HCT116 (cell line): ENCODE data around the gene LGALS7. TPM values are rescaled to one million over a fixed set of nuclear protein-coding genes. Genes with fewer than 3 reads are reported as not detected.

Experiments
- ATAC-seq: fragments of 200-7000 bp; cut with Tn5 transposase; 2 replicates; pipeline ENCODE4 v1.9.1; 2020; ENCODE audit warnings: mild to moderate bottlenecking, moderate library complexity
- BruUV-seq: library from RNA; stranded (reverse); fragments of 400-500 nt; replicated peaks from 2 replicates; lab custom pipeline; 2021; lab: Mats Ljungman, UMichigan
- CTCF ChIA-PET: fragments of 300-600 bp; sonication (Branson Sonifier 250); formaldehyde crosslinking; loops from one replicate; lab custom pipeline; 2021; ENCODE audit warnings: antibody characterized with exemption; lab: Charles Lee
- POLR2A ChIA-PET: fragments of 300-600, 350-600 bp; sonication (Branson Sonifier 250); formaldehyde crosslinking; loops from one replicate; lab custom pipeline; 2021; ENCODE audit warnings: antibody characterized with exemption; lab: Charles Lee
- RAD21 ChIA-PET, 2 experiments: fragments of 300-600 bp; sonication (Branson Sonifier 250); formaldehyde crosslinking; loops; one replicate each; lab custom pipeline; 2023; ENCODE audit warnings: low total read pairs in 2 of 2; ENCODE audit not compliant: uncharacterized antibody in 2 of 2, unreplicated experiment in 2 of 2, low non-redundant PET in 1 of 2; lab: Charles Lee
- DNase-seq: peaks from one replicate; pipeline ENCODE4 v3.0.0-alpha.2; 2010; ENCODE audit warnings: low read depth, low spot score
- H2AFZ ChIP-seq: fragments of 200-600 bp; shearing (Covaris generic), sonication (generic); 2 replicates; pipeline ENCODE4 v1.6.1; 2017; ENCODE audit warnings: low read depth, mixed run types, mixed read lengths, antibody characterized with exemption, low read length; ENCODE audit not compliant: poor library complexity, severe bottlenecking
- H3K27ac ChIP-seq: 2 replicates; pipeline ENCODE4 v1.5.1; 2012; ENCODE audit warnings: low read depth, low read length
- H3K27me3 ChIP-seq: fragments of 200-600 bp; sonication (generic); 2 replicates; pipeline ENCODE4 v1.6.1; 2016; ENCODE audit warnings: mixed run types, low read length, mixed read lengths; ENCODE audit not compliant: insufficient read depth
- H3K36me3 ChIP-seq, 2 experiments: fragments of 200-500 bp in 1 of 2; fragments of 200-600 bp in 1 of 2; sonication (Bioruptor generic) in 1 of 2; sonication (generic) in 1 of 2; 2 replicates each; pipeline versions ENCODE4 v1.5.1 to v1.6.1; 2014 to 2016; ENCODE audit warnings: low read length in 2 of 2, inconsistent platforms in 1 of 2, mixed read lengths in 1 of 2, mixed run types in 1 of 2; ENCODE audit not compliant: insufficient read depth in 2 of 2, control insufficient read depth in 1 of 2
- H3K4me1 ChIP-seq, 2 experiments: fragments of 200-600 bp in 1 of 2; sonication (generic) in 1 of 2; 2 replicates each; pipeline versions ENCODE4 v1.5.1 to v1.6.1; 2012 to 2017; ENCODE audit warnings: low read length in 2 of 2, inconsistent platforms in 1 of 2, mild to moderate bottlenecking in 1 of 2, mixed read lengths in 1 of 2, mixed run types in 1 of 2, moderate library complexity in 1 of 2; ENCODE audit not compliant: insufficient read depth in 2 of 2, control insufficient read depth in 1 of 2
- H3K4me2 ChIP-seq: fragments of 200-600 bp; sonication (generic); 2 replicates; pipeline ENCODE4 v1.6.1; 2017; ENCODE audit warnings: mixed run types, low read length, mixed read lengths
- H3K4me3 ChIP-seq, 2 experiments: fragments of 200-600 bp in 1 of 2; sonication (generic) in 1 of 2; replicated peaks in 1 of 2; 2 replicates each; pipeline ENCODE4 v1.5.1; 2011 to 2016; ENCODE audit warnings: low read length in 2 of 2, control low read depth in 1 of 2, low read depth in 1 of 2, mild to moderate bottlenecking in 1 of 2, mixed read lengths in 1 of 2, mixed run types in 1 of 2
- H3K79me2 ChIP-seq: fragments of 200-600 bp; sonication (generic); 2 replicates; pipeline ENCODE4 v1.6.1; 2017; ENCODE audit warnings: mild to moderate bottlenecking, mixed run types, low read length, moderate library complexity, mixed read lengths; ENCODE audit not compliant: insufficient read depth
- H3K9ac ChIP-seq: fragments of 200-600 bp; sonication (generic); 2 replicates; pipeline ENCODE4 v1.6.1; 2016; ENCODE audit warnings: low read length, mixed read lengths
- H3K9me2 ChIP-seq: fragments of 200-600 bp; sonication (generic), shearing (Covaris generic); 2 replicates; pipeline ENCODE4 v1.6.1; 2017; ENCODE audit warnings: mixed run types, mild to moderate bottlenecking, moderate library complexity; ENCODE audit not compliant: insufficient read depth
- H3K9me3 ChIP-seq, 2 experiments: fragments of 200-500 bp in 1 of 2; fragments of 200-600 bp in 1 of 2; sonication (Bioruptor generic) in 1 of 2; sonication (generic) in 1 of 2; 2 replicates each; pipeline ENCODE4 v1.6.1; 2014 to 2017; ENCODE audit warnings: low read length in 2 of 2, mixed read lengths in 2 of 2, inconsistent platforms in 1 of 2, low read depth in 1 of 2, mild to moderate bottlenecking in 1 of 2, mixed run types in 1 of 2, moderate library complexity in 1 of 2; ENCODE audit not compliant: control insufficient read depth in 1 of 2, insufficient read depth in 1 of 2
- H4K20me1 ChIP-seq: fragments of 200-600 bp; sonication (generic), shearing (Covaris generic); 2 replicates; pipeline ENCODE4 v1.6.1; 2017; ENCODE audit warnings: mixed run types, mild to moderate bottlenecking, moderate library complexity; ENCODE audit not compliant: insufficient read depth
- CBX3 ChIP-seq: IDR thresholded peaks from 2 replicates; pipeline ENCODE4 v1.6.1; 2012; ENCODE audit warnings: low read depth
- EZH2 ChIP-seq: fragments of 200-600 bp; sonication (generic); IDR thresholded peaks from 2 replicates; pipeline ENCODE4 v1.6.1; 2017; ENCODE audit warnings: antibody characterized with exemption, mixed run types
- EZH2phosphoT487 ChIP-seq: fragments of 200-600 bp; IDR thresholded peaks from 2 replicates; pipeline ENCODE4 v1.6.1; 2018; ENCODE audit warnings: antibody characterized with exemption, borderline replicate concordance
- FOSL1 ChIP-seq: IDR thresholded peaks from 2 replicates; pipeline ENCODE4 v1.6.1; 2012; ENCODE audit warnings: low read depth
- SIN3A ChIP-seq: IDR thresholded peaks from 2 replicates; pipeline ENCODE4 v1.6.1; 2012; ENCODE audit warnings: low read depth
- SRF ChIP-seq: IDR thresholded peaks from 2 replicates; pipeline ENCODE4 v1.6.1; 2012; ENCODE audit warnings: low read depth
- TCF7L2 ChIP-seq: IDR thresholded peaks from 2 replicates; pipeline ENCODE4 v1.7.0; 2011; ENCODE audit warnings: borderline replicate concordance, inconsistent platforms; ENCODE audit not compliant: insufficient read depth, insufficient read length; ENCODE audit errors: extremely low read depth
- YY1 ChIP-seq: IDR thresholded peaks from 2 replicates; pipeline ENCODE4 v1.6.1; 2011; ENCODE audit warnings: low read length, low read depth, moderate library complexity, mild to moderate bottlenecking; ENCODE audit not compliant: insufficient replicate concordance; ENCODE audit errors: extremely low read depth
- ZFX ChIP-seq: fragments of 450-650 bp; IDR thresholded peaks from 2 replicates; pipeline ENCODE4 v1.6.1; 2017
- intact Hi-C: fragments of 100-400 bp; cut with micrococcal nuclease; formaldehyde crosslinking; loops from 2 replicates; pipeline ENCODE4 v1.10.0; 2022
- total RNA-seq: library from RNA; stranded (reverse); gene quantifications from one replicate; pipeline ENCODE4 v1.2.1, GENCODE V29; 2021; ENCODE audit not compliant: unreplicated experiment
- TF ChIP-seq, protein P1 (sequence below): IDR thresholded peaks from 2 replicates; pipeline ENCODE4 v1.6.1; 2012
- TF ChIP-seq, protein P2 (sequence below): IDR thresholded peaks from 2 replicates; pipeline ENCODE4 v1.6.1; 2011; ENCODE audit warnings: mild to moderate bottlenecking, low read length, moderate library complexity; ENCODE audit not compliant: insufficient replicate concordance; ENCODE audit errors: extremely low read depth

Gene LGALS7
- total RNA-seq, 1 experiment from 2014 or later = not detected

DNA sequence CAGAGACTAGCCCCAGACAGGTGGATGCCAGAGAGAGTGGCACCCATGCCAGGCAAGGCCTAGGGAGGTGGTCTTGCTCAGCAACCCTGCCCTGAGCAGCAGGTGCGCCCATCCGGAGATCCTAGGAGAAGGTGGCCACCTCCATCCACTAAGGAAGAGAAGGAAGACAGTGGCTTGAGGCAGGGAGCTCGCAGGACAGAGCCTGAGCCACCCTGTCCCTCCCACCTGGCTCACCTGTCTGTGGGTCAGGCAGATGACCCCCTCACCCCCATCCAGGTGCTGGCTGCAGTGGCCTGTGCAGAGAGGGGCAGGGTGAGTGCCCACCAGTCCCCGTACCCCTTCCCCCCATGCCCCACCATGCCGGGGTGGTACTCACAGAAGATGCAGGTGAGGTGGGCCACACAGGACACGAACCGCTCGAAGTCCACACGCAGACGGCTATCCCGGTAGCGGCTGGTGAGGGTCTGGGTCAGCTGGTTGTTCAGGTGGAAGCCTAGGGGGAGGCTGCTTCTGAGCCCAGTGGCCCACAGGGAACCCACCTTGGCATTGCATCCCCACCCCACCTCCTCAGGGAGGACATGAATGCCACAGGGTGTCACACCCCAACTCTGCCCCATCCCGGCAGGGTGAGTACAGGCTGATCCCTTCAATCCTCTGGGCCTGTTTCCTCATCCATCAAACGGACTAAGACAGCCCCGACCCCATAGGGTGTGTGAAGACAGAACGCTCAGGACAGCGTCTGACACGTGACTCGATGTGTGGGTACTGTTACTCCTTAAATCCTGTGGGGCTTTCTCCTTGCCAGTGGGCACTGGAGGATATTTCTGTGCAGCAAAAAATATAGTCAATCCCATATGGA lies 42.4 kb downstream of the LGALS7 start:
- H3K4me1 ChIP-seq = peaks cover 13 to 47% of the 10 kb centered on the region in 2 experiments; a peak in 3 of 4 replicates
- ATAC-seq = no peak
- no peak overlapping the region for H3K27ac ChIP-seq

More for the DNA sequence above, 42.4 kb downstream of the LGALS7 start:
- TF ChIP-seq TCF7L2 (no peak), EZH2 (no peak), YY1 (no peak), EZH2phosphoT487 (no peak), CBX3 (no peak), ZFX (no peak), SRF (no peak), FOSL1 (no peak), SIN3A (no peak)
- TF ChIP-seq, protein P1, sequence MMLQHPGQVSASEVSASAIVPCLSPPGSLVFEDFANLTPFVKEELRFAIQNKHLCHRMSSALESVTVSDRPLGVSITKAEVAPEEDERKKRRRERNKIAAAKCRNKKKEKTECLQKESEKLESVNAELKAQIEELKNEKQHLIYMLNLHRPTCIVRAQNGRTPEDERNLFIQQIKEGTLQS = no peak
- TF ChIP-seq, protein P2, sequence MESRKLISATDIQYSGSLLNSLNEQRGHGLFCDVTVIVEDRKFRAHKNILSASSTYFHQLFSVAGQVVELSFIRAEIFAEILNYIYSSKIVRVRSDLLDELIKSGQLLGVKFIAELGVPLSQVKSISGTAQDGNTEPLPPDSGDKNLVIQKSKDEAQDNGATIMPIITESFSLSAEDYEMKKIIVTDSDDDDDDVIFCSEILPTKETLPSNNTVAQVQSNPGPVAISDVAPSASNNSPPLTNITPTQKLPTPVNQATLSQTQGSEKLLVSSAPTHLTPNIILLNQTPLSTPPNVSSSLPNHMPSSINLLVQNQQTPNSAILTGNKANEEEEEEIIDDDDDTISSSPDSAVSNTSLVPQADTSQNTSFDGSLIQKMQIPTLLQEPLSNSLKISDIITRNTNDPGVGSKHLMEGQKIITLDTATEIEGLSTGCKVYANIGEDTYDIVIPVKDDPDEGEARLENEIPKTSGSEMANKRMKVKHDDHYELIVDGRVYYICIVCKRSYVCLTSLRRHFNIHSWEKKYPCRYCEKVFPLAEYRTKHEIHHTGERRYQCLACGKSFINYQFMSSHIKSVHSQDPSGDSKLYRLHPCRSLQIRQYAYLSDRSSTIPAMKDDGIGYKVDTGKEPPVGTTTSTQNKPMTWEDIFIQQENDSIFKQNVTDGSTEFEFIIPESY = no peak
- TF ChIP-seq, all 23 proteins: peak for 0
- no TSS peak for BruUV-seq
- Histone ChIP-seq H3K9me3 (no peaks in the 10 kb centered on the region), H3K4me3 (no peak overlapping the region), H3K9me2 (no peaks in the 10 kb centered on the region), H3K79me2 (no peaks in the 10 kb centered on the region; the same call in 1 of the 2 replicates), H3K9ac (no peak overlapping the region), H3K27me3 (no peaks in the 10 kb centered on the region), H2AFZ (no peak overlapping the region), H3K4me2 (no peak overlapping the region), H4K20me1 (0 out of 2 replicates have a peak, but pooled peaks cover 3% of the 10 kb centered on the region), H3K36me3 (peaks cover 11 to 40% of the 10 kb centered on the region in 2 experiments; a peak in 3 of 4 replicates)
- ChIA-PET RAD21 (no interaction called here), POLR2A (no interaction called here), CTCF (no interaction called here)
- intact Hi-C loops = loop anchor here (5.0 kb wide), 1 partner anchor 201 kb away; the partner anchor contains the start of genes MRPS12 and SARS2
- DNase-seq = no peak
